Activated B cell treated with CpG ODN at 0.5 μM for 24 hours (primary cell): Measurements from ENCODE around the gene FRMPD1. TPM values are rescaled to one million over a fixed set of nuclear protein-coding genes. Genes with fewer than 3 reads are reported as not detected.

ENCODE experiments used
- ATAC-seq: fragments of 200-7000 bp; cut with Tn5 transposase; one replicate; pipeline ENCODE4 v1.10.0; 2021; ENCODE audit warnings: low read depth, mild to moderate bottlenecking, moderate library complexity
- CTCF ChIA-PET: fragments of 350-600 bp; sonication (Branson Sonifier 250); formaldehyde crosslinking; loops from one replicate; lab custom pipeline; 2021; ENCODE audit warnings: antibody characterized with exemption; lab: Charles Lee
- POLR2A ChIA-PET: fragments of 350-600 bp; sonication (Branson Sonifier 250); formaldehyde crosslinking; loops from one replicate; lab custom pipeline; 2021; ENCODE audit warnings: antibody characterized with exemption; lab: Charles Lee
- DNase-seq: peaks from one replicate; pipeline ENCODE4 v3.0.0; 2022
- H3K27ac Mint-ChIP-seq: one replicate; pipeline ENCODE4 v1.8.0; 2020; ENCODE audit warnings: mixed read lengths
- H3K27me3 Mint-ChIP-seq: one replicate; pipeline ENCODE4 v1.8.0; 2021; ENCODE audit warnings: mixed read lengths
- H3K36me3 Mint-ChIP-seq: one replicate; pipeline ENCODE4 v1.8.0; 2021; ENCODE audit warnings: low read depth, mixed read lengths
- H3K4me1 Mint-ChIP-seq: one replicate; pipeline ENCODE4 v1.8.0; 2021; ENCODE audit warnings: mixed read lengths
- H3K4me3 Mint-ChIP-seq: one replicate; pipeline ENCODE4 v1.8.0; 2020; ENCODE audit warnings: mild to moderate bottlenecking, mixed read lengths
- H3K9me3 Mint-ChIP-seq: one replicate; pipeline ENCODE4 v1.8.0; 2020; ENCODE audit warnings: mixed read lengths
- intact Hi-C: fragments of 100-400 bp; cut with micrococcal nuclease; formaldehyde crosslinking; loops from one replicate; pipeline ENCODE4 v1.15.1; 2024
- total RNA-seq: library from RNA; stranded (reverse); gene quantifications from 2 replicates; pipeline ENCODE4 v1.2.3, GENCODE V29; 2022
- TF ChIP-seq, protein P1 (sequence below): fragments of 200-600 bp; IDR thresholded peaks from one replicate; pipeline ENCODE4 v1.8.0; 2022; ENCODE audit warnings: antibody characterized with exemption, mild to moderate bottlenecking

Gene FRMPD1
- total RNA-seq, 1 donor from 2014 or later = 0.07 TPM

DNA sequence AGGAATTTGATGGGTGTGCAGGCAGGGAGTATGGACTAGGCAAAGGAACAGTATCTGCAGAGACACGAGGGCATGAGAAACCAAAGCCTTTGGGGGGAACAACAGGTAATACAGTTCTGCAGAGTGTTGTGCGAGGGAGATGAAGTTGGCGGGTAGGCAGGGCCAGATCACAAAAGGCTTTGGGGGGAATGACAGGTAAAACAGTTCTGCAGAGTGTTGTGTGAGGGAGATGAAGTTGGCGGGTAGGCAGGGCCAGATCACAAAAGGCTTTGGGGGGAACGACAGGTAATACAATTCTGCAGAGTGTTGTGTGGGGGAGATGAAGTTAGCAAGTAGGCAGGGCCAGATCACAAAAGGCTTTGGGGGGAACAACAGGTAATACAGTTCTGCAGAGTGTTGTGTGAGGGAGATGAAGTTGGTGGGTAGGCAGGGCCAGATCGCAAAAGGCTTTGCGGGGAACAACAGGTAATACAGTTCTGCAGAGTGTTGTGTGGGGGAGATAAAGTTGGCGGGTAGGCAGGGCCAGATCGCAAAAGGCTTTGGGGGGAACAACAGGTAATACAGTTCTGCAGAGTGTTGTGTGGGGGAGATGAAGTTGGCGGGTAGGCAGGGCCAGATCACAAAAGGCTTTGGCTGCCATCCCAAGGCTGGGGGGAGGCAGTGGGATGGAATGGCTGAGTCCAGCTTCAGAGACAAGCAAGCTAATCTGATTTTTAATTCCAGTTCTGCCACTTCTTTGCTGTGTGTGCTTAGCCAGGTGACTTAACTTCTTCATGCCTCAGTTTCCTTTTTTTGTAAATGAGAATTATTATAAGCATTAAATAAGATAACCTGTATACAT, 33.0 kb downstream of the FRMPD1 start:
- Mint-ChIP-seq H3K4me3 (no peak overlapping the region), H3K9me3 (no peaks in the 10 kb centered on the region), H3K27me3 (peaks cover 41% of the 10 kb centered on the region), H3K27ac (no peak overlapping the region), H3K4me1 (no peaks in the 10 kb centered on the region), H3K36me3 (no peaks in the 10 kb centered on the region)
- intact Hi-C loops = no loop called here
- POLR2A ChIA-PET = no interaction called here
- DNase-seq (no peak), ATAC-seq (no peak)
- TF ChIP-seq, protein P1, sequence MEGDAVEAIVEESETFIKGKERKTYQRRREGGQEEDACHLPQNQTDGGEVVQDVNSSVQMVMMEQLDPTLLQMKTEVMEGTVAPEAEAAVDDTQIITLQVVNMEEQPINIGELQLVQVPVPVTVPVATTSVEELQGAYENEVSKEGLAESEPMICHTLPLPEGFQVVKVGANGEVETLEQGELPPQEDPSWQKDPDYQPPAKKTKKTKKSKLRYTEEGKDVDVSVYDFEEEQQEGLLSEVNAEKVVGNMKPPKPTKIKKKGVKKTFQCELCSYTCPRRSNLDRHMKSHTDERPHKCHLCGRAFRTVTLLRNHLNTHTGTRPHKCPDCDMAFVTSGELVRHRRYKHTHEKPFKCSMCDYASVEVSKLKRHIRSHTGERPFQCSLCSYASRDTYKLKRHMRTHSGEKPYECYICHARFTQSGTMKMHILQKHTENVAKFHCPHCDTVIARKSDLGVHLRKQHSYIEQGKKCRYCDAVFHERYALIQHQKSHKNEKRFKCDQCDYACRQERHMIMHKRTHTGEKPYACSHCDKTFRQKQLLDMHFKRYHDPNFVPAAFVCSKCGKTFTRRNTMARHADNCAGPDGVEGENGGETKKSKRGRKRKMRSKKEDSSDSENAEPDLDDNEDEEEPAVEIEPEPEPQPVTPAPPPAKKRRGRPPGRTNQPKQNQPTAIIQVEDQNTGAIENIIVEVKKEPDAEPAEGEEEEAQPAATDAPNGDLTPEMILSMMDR = no peak
- CTCF ChIA-PET = no interaction called here

DNA sequence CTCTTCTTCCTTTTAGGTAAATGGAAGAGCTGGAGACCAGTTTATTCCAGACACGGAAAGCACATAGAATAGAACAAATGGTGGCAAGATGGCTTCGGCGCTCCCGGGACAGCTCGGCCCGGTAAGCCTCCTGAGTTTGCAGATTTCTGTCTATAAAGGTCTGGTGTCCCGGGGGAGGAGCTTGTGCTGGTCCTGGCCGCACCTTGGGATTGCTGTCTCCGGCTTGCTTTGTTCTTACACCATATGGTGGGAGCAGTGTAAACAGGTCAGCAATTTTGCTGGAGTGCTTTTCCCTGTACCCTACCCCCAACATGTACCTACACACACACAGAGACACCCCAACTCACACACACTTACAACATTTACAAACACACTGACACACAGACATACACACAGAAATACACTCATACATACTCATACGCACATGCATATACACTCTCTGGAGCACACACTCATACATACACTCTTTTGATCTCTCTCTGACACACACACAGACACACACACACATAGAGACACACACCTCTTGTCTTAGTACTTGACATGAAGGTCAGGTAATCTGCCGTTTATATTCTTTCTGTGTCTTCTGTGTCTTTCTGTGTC, 42.0 kb downstream of the FRMPD1 start:
- ChIA-PET POLR2A (no interaction called here), CTCF (no interaction called here)
- ATAC-seq (no peak), DNase-seq (no peak)
- Mint-ChIP-seq H3K27me3 (peaks cover 15% of the 10 kb centered on the region), H3K4me1 (peaks cover 8% of the 10 kb centered on the region), H3K9me3 (no peaks in the 10 kb centered on the region), H3K27ac (no peak overlapping the region), H3K36me3 (no peaks in the 10 kb centered on the region), H3K4me3 (no peak overlapping the region)
- TF ChIP-seq, protein P1 = no peak
- intact Hi-C loops = no loop called here

DNA sequence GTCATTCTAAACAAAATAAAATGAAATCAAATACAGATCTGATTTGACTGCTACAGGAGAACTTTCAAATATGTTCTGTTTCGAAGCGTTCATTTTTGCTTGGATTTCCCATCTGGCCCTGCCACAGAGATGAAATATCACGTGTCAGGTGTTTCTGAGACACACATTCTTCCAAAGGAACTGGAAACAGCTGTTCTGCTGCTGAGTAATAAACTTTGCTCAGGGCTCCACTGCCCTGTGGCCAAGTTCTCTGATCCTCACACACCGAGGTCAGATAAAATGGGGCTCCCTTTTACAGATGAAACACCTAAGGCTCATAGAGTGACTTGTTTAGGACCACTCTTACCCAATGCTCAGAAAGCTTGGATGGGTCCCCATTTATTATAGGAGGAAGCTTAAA, 42.5 kb downstream of the FRMPD1 start:
- ChIA-PET CTCF (no interaction called here), POLR2A (no interaction called here)
- H3K27me3 Mint-ChIP-seq = peaks cover 15% of the 10 kb centered on the region
- TF ChIP-seq, protein P1 = no peak
- H3K9me3 Mint-ChIP-seq = no peaks in the 10 kb centered on the region
- no peak for DNase-seq
- no peak for ATAC-seq
- H3K4me1 Mint-ChIP-seq = peaks cover 8% of the 10 kb centered on the region
- no peak overlapping the region for H3K4me3 Mint-ChIP-seq
- no peak overlapping the region for H3K27ac Mint-ChIP-seq
- no peaks in the 10 kb centered on the region for H3K36me3 Mint-ChIP-seq
- intact Hi-C loops = no loop called here

DNA sequence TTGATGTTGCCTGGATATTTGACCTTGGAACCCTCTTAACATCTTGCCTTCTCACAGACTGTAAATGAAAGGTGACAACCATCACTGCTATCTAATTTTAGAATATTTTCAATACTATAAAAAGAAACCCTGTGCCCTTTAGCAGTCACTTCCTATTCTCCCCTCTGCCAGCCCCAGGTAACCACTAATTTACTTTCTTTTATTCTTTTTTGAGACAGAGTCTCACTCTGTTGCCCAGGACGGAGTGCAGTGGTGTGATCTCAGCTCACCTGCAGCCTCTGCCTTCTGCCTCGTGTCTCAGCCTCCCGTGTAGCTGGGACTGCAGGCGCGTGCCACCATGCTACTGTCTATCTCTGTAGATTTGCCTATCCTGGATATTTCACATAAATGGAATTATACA, 43.6 kb downstream of the FRMPD1 start:
- no peak for ATAC-seq
- Mint-ChIP-seq H3K36me3 (no peaks in the 10 kb centered on the region), H3K27me3 (peaks cover 15% of the 10 kb centered on the region), H3K9me3 (no peaks in the 10 kb centered on the region), H3K4me3 (no peak overlapping the region), H3K4me1 (peaks cover 8% of the 10 kb centered on the region), H3K27ac (no peak overlapping the region)
- CTCF ChIA-PET = no interaction called here
- intact Hi-C loops = no loop called here
- POLR2A ChIA-PET = no interaction called here
- TF ChIP-seq, protein P1 = no peak
- no peak for DNase-seq

DNA sequence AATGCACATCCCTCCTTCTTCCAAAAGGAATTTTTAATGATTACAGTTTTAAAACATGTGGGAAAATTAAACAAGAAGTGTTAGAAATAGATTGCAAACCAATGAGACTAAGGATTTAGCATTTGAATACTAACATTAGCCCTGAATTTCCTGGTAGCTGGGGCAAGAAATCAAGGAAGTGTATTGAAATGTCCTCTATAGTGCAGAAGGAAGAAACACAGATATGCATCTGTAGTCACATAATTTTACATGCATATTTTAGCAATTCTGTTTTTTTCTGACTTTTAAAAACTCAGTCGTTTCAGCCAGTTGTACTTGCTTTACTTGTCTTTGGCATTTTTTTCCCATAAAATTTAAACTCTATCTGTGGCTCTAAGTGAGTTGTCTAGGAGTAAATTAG, 45.8 kb downstream of the FRMPD1 start:
- CTCF ChIA-PET = no interaction called here
- TF ChIP-seq, protein P1 = no peak
- H3K36me3 Mint-ChIP-seq = no peaks in the 10 kb centered on the region
- peaks cover 11% of the 10 kb centered on the region for H3K27me3 Mint-ChIP-seq
- H3K27ac Mint-ChIP-seq = no peak overlapping the region
- DNase-seq (no peak), ATAC-seq (no peak)
- H3K4me1 Mint-ChIP-seq = peaks cover 8% of the 10 kb centered on the region
- intact Hi-C loops = no loop called here
- H3K4me3 Mint-ChIP-seq = no peak overlapping the region
- POLR2A ChIA-PET = no interaction called here
- no peaks in the 10 kb centered on the region for H3K9me3 Mint-ChIP-seq
